HG02981 (cell line): ENCODE results near the gene GHRL.
"Not testable (repeated sequence)": the region's sequence is repeated elsewhere in the genome, so short reads cannot be mapped to it uniquely, and the experiment has no call there.

Source experiments
- ATAC-seq: cut with Tn5 transposase; IDR thresholded peaks from one replicate; pipeline ENCODE4 v1.9.1; 2021; ENCODE audit warnings: mild to moderate bottlenecking, moderate library complexity; ENCODE audit not compliant: unreplicated experiment

The GHRL gene

DNA sequence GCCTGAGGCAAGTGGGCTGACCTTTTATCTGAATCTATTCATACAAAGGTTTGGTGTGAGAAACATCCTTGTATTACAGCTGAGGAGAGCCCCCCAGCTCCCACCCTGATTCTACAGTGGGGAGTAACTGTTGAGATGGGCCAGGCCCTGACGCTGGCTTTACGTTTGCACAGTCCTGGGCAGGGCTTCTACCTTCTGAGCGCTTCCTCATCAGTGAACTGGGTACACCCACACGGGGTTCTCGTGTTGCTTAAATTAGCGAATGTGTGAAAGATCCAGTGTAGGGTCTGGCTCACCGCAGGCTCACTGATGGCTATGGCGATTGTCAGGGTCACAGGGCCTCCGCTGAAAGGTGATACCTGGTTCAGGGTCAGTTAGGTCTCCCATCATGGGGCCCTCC is 7.3 kb upstream of the GHRL start:
- no peak for ATAC-seq

GRCh38 chr3:10299679-10300078 is 6.9 kb upstream of the GHRL start:
- ATAC-seq, result peak; percentile 85

- ATAC-seq, result no peak
Measured at GRCh38 chr3:10299175-10299574, 6.4 kb upstream of the GHRL start.

DNA sequence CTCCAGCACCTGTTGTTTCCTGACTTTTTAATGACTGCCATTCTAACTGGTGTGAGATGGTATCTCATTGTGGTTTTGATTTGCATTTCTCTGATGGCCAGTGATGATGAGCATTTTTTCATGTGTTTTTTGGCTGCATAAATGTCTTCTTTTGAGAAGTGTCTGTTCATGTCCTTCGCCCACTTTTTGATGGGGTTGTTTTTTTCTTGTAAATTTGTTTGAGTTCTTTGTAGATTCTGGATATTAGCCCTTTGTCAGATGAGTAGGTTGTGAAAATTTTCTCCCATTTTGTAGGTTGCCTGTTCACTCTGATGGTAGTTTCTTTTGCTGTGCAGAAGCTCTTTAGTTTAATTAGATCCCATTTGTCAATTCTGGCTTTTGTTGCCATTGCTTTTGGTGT is 5.3 kb upstream of the GHRL start:
- ATAC-seq, result not testable (repeated sequence)

GRCh38 chr3:10294030-10294586 is 1.4 kb upstream of the GHRL start:
- no peak for ATAC-seq

DNA sequence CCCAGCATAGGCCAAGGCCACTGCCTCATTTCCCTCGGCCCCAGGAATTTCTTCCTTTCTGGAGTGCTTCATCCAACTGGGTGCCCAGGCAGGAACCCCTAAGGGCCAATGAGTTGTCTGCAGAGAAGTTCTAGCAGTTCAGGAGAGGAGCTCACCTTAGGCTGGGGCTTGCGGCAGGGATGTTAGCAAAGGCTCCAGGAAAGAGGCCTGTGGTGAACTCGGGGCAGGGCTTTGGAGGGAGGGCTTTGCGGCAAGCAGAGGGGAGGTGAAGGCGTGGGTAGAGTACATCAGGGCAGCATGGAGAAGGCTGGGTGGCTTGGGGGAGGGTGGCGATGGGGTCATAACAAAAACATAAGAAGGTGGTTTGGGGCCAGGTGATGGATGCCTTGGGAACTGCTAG is 1.1 kb downstream of the GHRL start:
- ATAC-seq, result no peak

DNA sequence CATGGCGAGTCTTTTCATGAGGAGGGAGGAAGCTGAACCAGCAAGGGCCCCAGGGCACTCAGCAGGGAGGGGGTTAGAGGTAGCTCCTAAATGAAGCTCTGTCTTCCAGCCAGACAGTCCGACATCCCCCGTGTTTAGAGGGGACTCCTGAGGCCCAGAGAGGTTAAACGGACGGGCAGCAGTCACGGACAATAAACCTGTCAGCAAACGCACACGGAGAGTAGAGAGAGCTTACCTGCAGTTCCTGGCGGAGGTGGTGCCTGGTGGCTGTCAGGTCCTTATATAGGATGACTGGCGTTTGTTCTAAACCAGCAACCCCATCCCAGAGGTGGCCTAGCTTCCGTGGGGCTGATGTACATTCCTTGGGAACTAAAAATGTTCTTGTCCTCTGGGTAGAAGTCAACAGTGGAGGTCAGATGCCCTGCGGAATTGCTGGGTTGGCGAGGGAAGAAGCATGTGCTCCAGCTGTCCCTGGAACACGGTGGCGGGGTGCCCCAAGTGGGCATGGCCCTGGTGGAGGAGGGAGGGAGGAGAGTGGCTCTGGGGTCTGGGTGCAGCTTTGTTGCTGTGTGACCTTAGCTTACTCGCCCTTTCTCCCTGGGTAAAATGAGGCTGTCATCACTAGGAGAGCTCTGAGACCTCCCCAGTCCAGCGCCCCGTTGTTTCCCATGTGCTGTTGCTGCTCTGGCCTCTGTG is 2.1 kb downstream of the GHRL start:
- no peak for ATAC-seq

DNA sequence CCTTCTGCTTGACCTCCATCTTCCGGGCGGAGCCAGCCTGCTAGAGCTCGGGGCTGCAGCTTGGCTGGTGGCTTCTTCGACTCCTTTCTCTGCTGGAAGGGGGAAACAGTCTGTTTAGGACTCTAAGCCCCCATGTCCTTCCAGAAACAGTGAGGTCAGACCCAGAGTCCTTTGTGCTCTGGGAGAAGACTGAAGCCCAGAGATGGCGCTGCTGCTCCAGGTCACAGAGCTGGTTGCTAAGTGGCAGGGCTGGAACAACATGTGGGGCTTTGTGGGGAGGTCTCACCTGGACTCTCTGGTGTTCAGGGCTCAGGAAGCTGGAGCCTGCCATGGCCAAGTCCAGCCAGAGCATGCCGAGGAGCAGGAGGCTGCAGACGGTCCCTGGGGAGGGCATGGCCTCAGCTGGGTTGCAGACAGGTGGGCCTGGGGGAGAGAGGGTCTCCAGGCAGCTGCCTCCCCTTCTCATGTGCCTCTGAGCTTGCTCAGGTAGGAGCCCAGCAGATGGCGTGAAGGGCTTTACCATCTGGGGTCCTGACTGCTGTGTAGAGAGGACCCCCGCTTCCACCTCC is 2.9 kb downstream of the GHRL start:
- no peak for ATAC-seq

DNA sequence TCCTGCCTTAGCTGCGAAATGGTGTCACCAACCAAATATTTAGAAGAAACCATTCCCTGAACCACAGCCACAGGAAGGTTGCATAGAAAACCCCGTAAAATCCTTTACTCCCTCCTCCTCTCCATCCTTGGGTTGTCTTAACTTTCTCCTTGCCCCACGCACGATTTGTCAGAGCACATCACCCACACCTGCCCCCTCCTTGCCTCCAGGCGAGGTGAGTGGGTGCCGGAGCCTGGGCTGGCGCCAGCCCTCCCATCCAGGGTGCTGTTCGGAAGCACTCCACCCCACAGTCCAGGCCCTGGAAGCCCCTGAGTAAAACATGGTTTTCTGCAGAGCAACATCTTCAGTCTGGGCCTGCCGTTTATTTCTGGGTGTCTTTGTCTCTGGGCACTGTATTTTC is 3.7 kb downstream of the GHRL start:
- no peak for ATAC-seq

DNA sequence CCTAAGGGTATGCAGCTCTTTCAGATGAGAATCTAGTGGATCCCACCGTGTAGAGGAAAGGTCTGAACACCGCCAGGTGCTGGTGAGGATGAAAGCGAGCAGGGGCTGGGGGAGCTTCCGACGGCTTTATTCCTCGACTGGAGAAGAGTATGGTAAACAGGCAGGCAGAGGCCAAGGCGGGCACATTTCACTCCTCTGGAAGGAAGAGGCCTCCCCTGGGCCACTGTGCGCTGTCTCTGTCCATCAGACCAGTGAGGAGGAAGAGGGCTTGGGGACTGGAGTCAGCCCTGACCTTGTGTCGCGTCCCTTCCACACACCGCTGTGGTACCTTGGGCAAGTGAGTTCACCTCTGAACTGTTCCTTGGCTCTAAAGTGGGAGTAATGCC is 4.2 kb downstream of the GHRL start:
- no peak for ATAC-seq

- no peak for ATAC-seq
Measured at GRCh38 chr3:10287936-10288574, 4.7 kb downstream of the GHRL start.

DNA sequence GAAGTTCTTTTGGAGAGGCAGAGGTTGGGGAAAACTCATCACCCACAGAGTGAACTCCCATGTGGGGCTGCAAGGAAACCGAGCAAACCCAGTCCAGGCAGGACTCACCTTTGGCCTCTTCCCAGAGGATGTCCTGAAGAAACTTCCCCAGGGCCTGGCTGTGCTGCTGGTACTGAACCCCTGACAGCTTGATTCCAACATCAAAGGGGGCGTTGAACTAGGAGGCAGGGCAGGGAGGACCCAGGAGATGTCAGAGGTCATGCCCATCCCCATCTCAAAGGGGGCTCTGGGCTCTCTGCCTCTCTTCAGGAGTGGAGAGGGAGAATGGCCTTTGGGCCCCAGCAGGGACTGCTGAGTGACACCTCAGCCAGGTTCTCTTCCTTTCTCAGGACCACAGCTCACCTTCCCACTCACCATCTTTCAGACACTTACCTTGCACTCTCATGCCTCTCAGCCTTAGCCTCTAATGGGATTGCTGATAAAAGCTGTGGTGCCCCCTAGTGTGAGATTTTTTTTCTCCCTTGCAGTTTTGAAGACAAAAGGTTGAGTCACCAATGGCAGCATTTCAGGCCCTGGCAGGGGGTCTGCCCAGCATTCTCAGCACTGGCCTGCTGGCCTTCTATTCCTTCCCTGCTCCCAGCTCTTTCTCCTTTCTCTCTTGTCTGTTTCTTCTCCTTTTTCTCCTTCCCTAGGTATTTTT is 6.0 kb downstream of the GHRL start:
- no peak for ATAC-seq

GRCh38 chr3:10286133-10286524 is 6.6 kb downstream of the GHRL start:
- ATAC-seq, result no peak

GRCh38 chr3:10285272-10286132 is 7.2 kb downstream of the GHRL start:
- no peak for ATAC-seq

DNA sequence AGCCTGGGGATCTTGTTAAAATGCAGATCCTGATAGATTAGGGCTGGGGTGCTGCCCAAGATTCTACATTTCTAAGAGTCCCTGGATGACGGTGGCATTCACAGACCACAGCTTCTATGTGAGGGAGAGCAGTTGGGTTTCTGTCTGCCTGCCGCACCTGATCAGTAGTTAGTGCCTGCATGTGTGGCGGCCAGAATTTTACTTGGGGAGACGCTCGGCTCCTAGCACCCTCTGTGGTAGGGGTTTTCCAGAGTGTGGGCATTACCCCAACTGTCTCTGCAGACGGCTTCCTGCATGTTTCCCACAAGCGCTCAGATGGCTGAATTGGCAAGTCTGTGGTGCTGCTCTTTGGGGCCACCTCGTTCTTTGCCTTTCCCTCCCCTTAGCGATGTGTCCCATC is 8.3 kb downstream of the GHRL start:
- ATAC-seq, result no peak

DNA sequence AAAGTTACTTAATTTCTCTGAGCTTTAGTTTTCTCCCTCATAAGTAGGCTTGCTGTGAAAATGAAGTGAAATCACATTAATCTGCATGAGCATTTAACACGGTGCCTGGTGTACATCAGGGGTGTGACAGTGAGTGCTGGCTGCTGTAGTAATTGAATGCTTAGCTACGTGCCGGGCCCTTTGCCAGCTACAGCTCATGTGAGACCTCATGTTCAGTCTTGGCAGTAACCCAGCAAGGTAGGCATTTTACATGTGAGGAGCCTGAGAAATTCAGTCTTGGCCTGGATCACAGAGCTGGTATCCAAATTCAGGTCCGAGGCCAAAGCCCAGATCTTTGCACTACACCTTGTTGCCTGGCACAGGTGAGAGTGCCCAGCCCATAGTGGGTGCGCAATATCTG is 9.1 kb downstream of the GHRL start:
- ATAC-seq, result no peak

DNA sequence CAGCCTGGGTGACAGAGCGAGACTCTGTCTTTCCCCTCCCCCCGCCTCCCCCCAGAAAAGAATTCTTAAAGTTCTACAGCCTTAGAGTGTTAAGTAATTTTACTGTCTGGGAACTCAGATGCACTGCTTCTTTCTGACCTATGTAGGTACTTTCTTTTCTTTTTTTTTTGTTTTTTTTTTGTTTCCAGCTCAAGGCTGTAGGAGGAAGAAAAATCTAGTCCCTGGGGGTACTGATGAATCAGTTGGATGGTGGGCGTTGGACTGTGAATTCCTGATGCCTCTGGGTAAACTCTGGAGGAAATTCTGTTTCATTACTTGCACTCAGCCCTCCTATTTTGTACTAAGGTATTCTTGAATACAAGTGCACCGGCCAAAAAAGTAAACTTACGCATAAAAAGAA is 10.8 kb downstream of the GHRL start:
- ATAC-seq, result no peak

- no peak for ATAC-seq
Measured at GRCh38 chr3:10280571-10280970, 12.2 kb downstream of the GHRL start.

- no peak for ATAC-seq
Measured at GRCh38 chr3:10280177-10280529, 12.6 kb downstream of the GHRL start.

GRCh38 chr3:10279384-10280176 is 13.2 kb downstream of the GHRL start:
- ATAC-seq, result no peak
